K562 (cell line): ENCODE results near the gene RASGRP4. TPM values are rescaled to one million over a fixed set of nuclear protein-coding genes. Genes with fewer than 3 reads are reported as not detected.
A peak's percentile ranks its signal among the peaks of the same experiment; 100 is the strongest.

Experiments
- CTBP1 ChIP-seq: fragments of 450-650 bp; IDR thresholded peaks from 2 replicates; pipeline ENCODE4 v1.6.1; 2016; ENCODE audit warnings: borderline replicate concordance
- DPF2 ChIP-seq: fragments of 450-650 bp; IDR thresholded peaks from 2 replicates; pipeline ENCODE4 v1.6.1; 2016
- ELF1 ChIP-seq: fragments of 200-800 bp; sonication (Bioruptor generic); IDR thresholded peaks from 2 replicates; pipeline ENCODE4 v1.6.1; 2016; ENCODE audit warnings: missing genetic modification characterization, missing compliant biosample characterization
- EZH2 ChIP-seq: IDR thresholded peaks from 2 replicates; pipeline ENCODE4 v1.6.1; 2012; ENCODE audit warnings: low read depth, mild to moderate bottlenecking, inconsistent platforms, low read length, borderline replicate concordance
- MBD2 ChIP-seq: sonication (generic); IDR thresholded peaks from 2 replicates; pipeline ENCODE4 v1.6.1; 2016; ENCODE audit warnings: low read depth, borderline replicate concordance
- MYC ChIP-seq, 2 experiments: fragments of 250-450 bp in 1 of 2; sonication (Bioruptor Pico) in 1 of 2; IDR thresholded peaks; 2 replicates each; pipeline versions ENCODE4 v1.5.1 to v1.6.1; 2012 to 2021; ENCODE audit warnings: low read depth in 2 of 2, borderline replicate concordance in 1 of 2, improper control_type of control experiment in 1 of 2, low read length in 1 of 2, mild to moderate bottlenecking in 1 of 2, moderate library complexity in 1 of 2
- NFYB ChIP-seq: IDR thresholded peaks from 2 replicates; pipeline ENCODE4 v1.6.1; 2011; ENCODE audit warnings: mild to moderate bottlenecking, moderate library complexity; ENCODE audit not compliant: insufficient read length; ENCODE audit errors: extremely low read depth
- PHF8 ChIP-seq: fragments of 200-600 bp; sonication (generic); IDR thresholded peaks from 2 replicates; pipeline ENCODE4 v1.6.1; 2012; ENCODE audit warnings: mixed run types, mild to moderate bottlenecking, inconsistent platforms, low read length, moderate library complexity, borderline replicate concordance
- POLR2G ChIP-seq: fragments of 200-400 bp; formaldehyde crosslinking; IDR thresholded peaks from 2 replicates; pipeline ENCODE4 v1.6.1; 2017; ENCODE audit warnings: low read depth, mild to moderate bottlenecking, antibody characterized with exemption, low read length, moderate library complexity
- RBBP5 ChIP-seq: fragments of 200-600 bp; sonication (generic); IDR thresholded peaks from 2 replicates; pipeline ENCODE4 v1.6.1; 2012; ENCODE audit warnings: borderline replicate concordance, mild to moderate bottlenecking, low read length, control low read depth, inconsistent platforms; ENCODE audit not compliant: insufficient read depth, poor library complexity, severe bottlenecking
- RHOXF2B ChIP-seq: fragments of 250-450 bp; sonication (Bioruptor Pico); conservative IDR thresholded peaks from 2 replicates; pipeline ENCODE4 v1.5.1; 2021
- SMAD4 ChIP-seq: fragments of 250-450 bp; sonication (Bioruptor Pico); conservative IDR thresholded peaks from 2 replicates; pipeline ENCODE4 v1.8.0; 2021; ENCODE audit warnings: inconsistent platforms, mild to moderate bottlenecking, moderate library complexity
- TARDBP ChIP-seq: fragments of 450-650 bp; IDR thresholded peaks from 2 replicates; pipeline ENCODE4 v1.6.1; 2016
- XRCC4 ChIP-seq: IDR thresholded peaks from one replicate; pipeline ENCODE4 v1.6.1; 2011; ENCODE audit not compliant: insufficient read depth, insufficient read length; ENCODE audit errors: extremely low read depth
- ZNF3 ChIP-seq: fragments of 250-450 bp; sonication (Bioruptor Pico); IDR thresholded peaks from 2 replicates; pipeline ENCODE4 v1.5.0; 2021; ENCODE audit warnings: mild to moderate bottlenecking, moderate library complexity
- ZNF696 ChIP-seq: fragments of 250-450 bp; sonication (Bioruptor Pico); conservative IDR thresholded peaks from 2 replicates; pipeline ENCODE4 v1.4.0; 2020; ENCODE audit warnings: mild to moderate bottlenecking, moderate library complexity
- polyA plus RNA-seq, 8 experiments: library from polyadenylated mRNA; depleted of rRNA in 4 of 8; stranded (reverse) in 5 of 8; unstranded in 3 of 8; fragments of >200 nt; fragmentation: Nextera tagmentation in 2 of 8; fragmentation: Illumina TruSeq in 1 of 8; extraction: Ambion mirVana in 2 of 8; extraction: Trizol in 1 of 8; gene quantifications; 2 replicates each; pipeline versions ENCODE4 v1.2.1 to v1.2.3, GENCODE V29; 2011 to 2014; ENCODE audit warnings: inconsistent platforms in 1 of 8, missing spikeins in 1 of 8
- total RNA-seq, 7 experiments: library from RNA; depleted of rRNA in 6 of 7; stranded (reverse); fragments of >200 nt in 6 of 7; fragmentation: Illumina TruSeq in 2 of 7; extraction: Trizol in 2 of 7; gene quantifications; 2 replicates each; pipeline versions ENCODE4 v1.2.1 to v1.2.3, GENCODE V29; 2011 to 2021; ENCODE audit warnings: low replicate concordance in 1 of 7
- TF ChIP-seq, protein P1 (sequence below): fragments of 450-650 bp; IDR thresholded peaks from 2 replicates; pipeline ENCODE4 v1.6.1; 2018; ENCODE audit warnings: mild to moderate bottlenecking, low read depth; ENCODE audit not compliant: partially characterized antibody
- TF ChIP-seq, protein P2 (sequence below): fragments of 450-650 bp; formaldehyde crosslinking; IDR thresholded peaks from 2 replicates; pipeline ENCODE4 v1.4.0; 2020; ENCODE audit warnings: mild to moderate bottlenecking, moderate library complexity
- TF ChIP-seq, protein P3 (sequence below): IDR thresholded peaks from 2 replicates; pipeline ENCODE4 v1.6.1; 2011; ENCODE audit warnings: borderline replicate concordance, low read depth, mild to moderate bottlenecking, moderate library complexity, low read length; ENCODE audit not compliant: insufficient read depth, poor library complexity, severe bottlenecking
- TF ChIP-seq, protein P4 (sequence below): IDR thresholded peaks from 2 replicates; pipeline ENCODE4 v1.6.1; 2016; ENCODE audit warnings: missing genetic modification characterization, missing compliant biosample characterization

Gene RASGRP4
- total and polyA plus RNA-seq, 9 of the 15 experiments (the other 6 are each of a cell fraction or from before 2014, with no cell fraction given), result 0.39 to 4.6 (median 3.8) TPM

DNA sequence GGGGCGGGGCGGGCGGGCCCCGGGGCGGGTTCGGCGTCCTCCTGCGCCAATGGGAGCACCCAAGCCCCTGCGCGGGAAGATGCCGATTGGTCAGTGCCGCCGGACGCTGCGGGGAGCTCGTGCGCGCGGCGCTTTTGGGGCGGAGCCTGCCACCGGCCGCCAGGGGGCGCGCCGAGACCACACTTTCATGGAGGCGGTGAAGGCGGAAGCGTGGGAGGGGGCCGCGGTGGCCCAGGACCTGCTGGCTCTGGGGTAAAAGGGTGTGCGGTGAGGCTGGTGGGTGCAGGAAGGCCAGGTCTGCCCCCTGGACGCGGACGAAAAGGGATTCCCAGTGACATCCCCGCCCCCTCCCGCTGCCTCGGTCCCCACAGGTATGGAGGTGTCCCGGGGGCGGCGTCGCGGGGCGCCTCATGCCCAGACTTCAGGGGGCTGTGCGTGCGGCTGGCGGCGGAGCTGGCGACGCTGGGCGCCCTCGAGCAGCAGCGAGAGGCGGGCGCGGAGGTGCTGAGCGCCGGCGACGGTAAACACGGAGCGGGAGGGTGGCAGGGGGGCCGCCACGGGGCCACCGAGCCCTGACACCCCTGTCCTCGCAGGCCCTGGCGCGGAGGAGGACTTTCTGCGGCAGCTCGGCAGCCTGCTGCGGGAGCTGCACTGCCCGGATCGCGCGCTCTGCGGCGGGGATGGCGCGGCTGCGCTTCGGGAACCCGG, 22.9 kb downstream of the RASGRP4 start, which contains the start of gene FAM98C (continued):
- TF ChIP-seq CTBP1, result peak; percentile 82
- 0 out of 2 replicates have a peak, but pooled peaks have one; percentile 27 for TF ChIP-seq SMAD4 (CRISPR knock-in tag)
- peak; percentile 91 for TF ChIP-seq ELF1
- peak; percentile 81 for TF ChIP-seq NFYB
- peak; percentile 87 for TF ChIP-seq POLR2G
- no peak for TF ChIP-seq EZH2
- TF ChIP-seq DPF2, result no peak
- TF ChIP-seq RBBP5, result peak; percentile 67
- TF ChIP-seq, protein P1, sequence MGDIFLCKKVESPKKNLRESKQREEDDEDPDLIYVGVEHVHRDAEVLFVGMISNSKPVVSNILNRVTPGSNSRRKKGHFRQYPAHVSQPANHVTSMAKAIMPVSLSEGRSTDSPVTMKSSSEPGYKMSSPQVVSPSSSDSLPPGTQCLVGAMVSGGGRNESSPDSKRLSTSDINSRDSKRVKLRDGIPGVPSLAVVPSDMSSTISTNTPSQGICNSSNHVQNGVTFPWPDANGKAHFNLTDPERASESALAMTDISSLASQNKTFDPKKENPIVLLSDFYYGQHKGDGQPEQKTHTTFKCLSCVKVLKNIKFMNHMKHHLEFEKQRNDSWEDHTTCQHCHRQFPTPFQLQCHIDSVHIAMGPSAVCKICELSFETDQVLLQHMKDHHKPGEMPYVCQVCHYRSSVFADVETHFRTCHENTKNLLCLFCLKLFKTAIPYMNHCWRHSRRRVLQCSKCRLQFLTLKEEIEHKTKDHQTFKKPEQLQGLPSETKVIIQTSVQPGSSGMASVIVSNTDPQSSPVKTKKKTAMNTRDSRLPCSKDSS, result no peak
- no peak for TF ChIP-seq RHOXF2B (CRISPR knock-in tag)
- peak; percentile 80 for TF ChIP-seq MYC (IDR thresholded peaks at IDR 0.05; ENCODE audit: low read depth, low read length)
- TF ChIP-seq MYC (CRISPR knock-in tag; IDR thresholded peaks at IDR 0.05; ENCODE audit: borderline replicate concordance, low read depth), result no peak
- peak; percentile 92; the same call in 1 of the 2 replicates for TF ChIP-seq MBD2
- TF ChIP-seq, protein P2, sequence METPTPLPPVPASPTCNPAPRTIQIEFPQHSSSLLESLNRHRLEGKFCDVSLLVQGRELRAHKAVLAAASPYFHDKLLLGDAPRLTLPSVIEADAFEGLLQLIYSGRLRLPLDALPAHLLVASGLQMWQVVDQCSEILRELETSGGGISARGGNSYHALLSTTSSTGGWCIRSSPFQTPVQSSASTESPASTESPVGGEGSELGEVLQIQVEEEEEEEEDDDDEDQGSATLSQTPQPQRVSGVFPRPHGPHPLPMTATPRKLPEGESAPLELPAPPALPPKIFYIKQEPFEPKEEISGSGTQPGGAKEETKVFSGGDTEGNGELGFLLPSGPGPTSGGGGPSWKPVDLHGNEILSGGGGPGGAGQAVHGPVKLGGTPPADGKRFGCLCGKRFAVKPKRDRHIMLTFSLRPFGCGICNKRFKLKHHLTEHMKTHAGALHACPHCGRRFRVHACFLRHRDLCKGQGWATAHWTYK (CRISPR knock-in tag), result peak; percentile 79
- TF ChIP-seq ZNF3 (CRISPR knock-in tag), result no peak
- TF ChIP-seq PHF8, result peak; percentile 83; the same call in 1 of the 2 replicates
- TF ChIP-seq ZNF696, result no peak
- TF ChIP-seq XRCC4, result no peak
- TF ChIP-seq TARDBP, result peak; percentile 34; the same call in 1 of the 2 replicates
- TF ChIP-seq, protein P3, sequence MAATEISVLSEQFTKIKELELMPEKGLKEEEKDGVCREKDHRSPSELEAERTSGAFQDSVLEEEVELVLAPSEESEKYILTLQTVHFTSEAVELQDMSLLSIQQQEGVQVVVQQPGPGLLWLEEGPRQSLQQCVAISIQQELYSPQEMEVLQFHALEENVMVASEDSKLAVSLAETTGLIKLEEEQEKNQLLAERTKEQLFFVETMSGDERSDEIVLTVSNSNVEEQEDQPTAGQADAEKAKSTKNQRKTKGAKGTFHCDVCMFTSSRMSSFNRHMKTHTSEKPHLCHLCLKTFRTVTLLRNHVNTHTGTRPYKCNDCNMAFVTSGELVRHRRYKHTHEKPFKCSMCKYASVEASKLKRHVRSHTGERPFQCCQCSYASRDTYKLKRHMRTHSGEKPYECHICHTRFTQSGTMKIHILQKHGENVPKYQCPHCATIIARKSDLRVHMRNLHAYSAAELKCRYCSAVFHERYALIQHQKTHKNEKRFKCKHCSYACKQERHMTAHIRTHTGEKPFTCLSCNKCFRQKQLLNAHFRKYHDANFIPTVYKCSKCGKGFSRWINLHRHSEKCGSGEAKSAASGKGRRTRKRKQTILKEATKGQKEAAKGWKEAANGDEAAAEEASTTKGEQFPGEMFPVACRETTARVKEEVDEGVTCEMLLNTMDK, result peak; percentile 44
- TF ChIP-seq, protein P4, sequence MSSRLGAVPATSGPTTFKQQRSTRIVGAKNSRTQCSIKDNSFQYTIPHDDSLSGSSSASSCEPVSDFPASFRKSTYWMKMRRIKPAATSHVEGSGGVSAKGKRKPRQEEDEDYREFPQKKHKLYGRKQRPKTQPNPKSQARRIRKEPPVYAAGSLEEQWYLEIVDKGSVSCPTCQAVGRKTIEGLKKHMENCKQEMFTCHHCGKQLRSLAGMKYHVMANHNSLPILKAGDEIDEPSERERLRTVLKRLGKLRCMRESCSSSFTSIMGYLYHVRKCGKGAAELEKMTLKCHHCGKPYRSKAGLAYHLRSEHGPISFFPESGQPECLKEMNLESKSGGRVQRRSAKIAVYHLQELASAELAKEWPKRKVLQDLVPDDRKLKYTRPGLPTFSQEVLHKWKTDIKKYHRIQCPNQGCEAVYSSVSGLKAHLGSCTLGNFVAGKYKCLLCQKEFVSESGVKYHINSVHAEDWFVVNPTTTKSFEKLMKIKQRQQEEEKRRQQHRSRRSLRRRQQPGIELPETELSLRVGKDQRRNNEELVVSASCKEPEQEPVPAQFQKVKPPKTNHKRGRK (tag), result no peak
